Testis (tissue), 3 donors: ENCODE data around the gene NAA20. TPM values are rescaled to one million over a fixed set of nuclear protein-coding genes. Genes with fewer than 3 reads are reported as not detected.

Experiments used
- DNase-seq: peaks from one replicate; pipeline ENCODE4 v3.0.0-alpha.2; 2019
- H3K27ac ChIP-seq, 2 donors: fragments of 200-600 bp; sonication (generic); one replicate each; pipeline ENCODE4 v1.5.1; 2019
- H3K27me3 ChIP-seq: fragments of 200-600 bp; sonication (generic); one replicate; pipeline ENCODE4 v1.5.1; 2019
- H3K36me3 ChIP-seq: fragments of 200-600 bp; sonication (generic); one replicate; pipeline ENCODE4 v1.5.1; 2017; ENCODE audit warnings: low read depth; ENCODE audit errors: missing control alignments
- H3K4me1 ChIP-seq: fragments of 200-600 bp; sonication (generic); one replicate; pipeline ENCODE4 v1.5.1; 2019
- H3K4me3 ChIP-seq, 2 donors: fragments of 200-600 bp; sonication (generic); one replicate each; pipeline ENCODE4 v1.5.1; 2017 to 2019
- H3K9me3 ChIP-seq: fragments of 200-600 bp; sonication (generic); one replicate; pipeline ENCODE4 v1.5.1; 2017
- POLR2A ChIP-seq: fragments of 450-650 bp; IDR thresholded peaks from one replicate; pipeline ENCODE4 v1.6.1; 2017; ENCODE audit warnings: antibody characterized with exemption, mild to moderate bottlenecking, moderate library complexity
- WGBS, 2 donors: methylation state at CpG; one replicate each; pipeline ENCODE4 v1.1.5; 2018; 5-methylcytosine and 5-hydroxymethylcytosine counted together
- intact Hi-C: fragments of 100-400 bp; cut with DNase I; formaldehyde crosslinking; loops from one replicate; pipeline ENCODE4 v1.15.1; 2023; ENCODE audit warnings: low total_unique reads
- polyA plus RNA-seq: library from polyadenylated mRNA; stranded (reverse); fragments of 350-450 nt; fragmentation: Illumina TruSeq; extraction: RNeasy Lipid Tissue Mini Kit (QIAGEN cat#74804); gene quantifications from one replicate; pipeline ENCODE4 v1.2.3, GENCODE V29; 2014; ENCODE audit warnings: low read depth, low replicate concordance; ENCODE audit not compliant: insufficient read depth
- total RNA-seq, 2 donors: library from RNA; depleted of rRNA; stranded (reverse); fragments of >200 nt; gene quantifications; one replicate each; pipeline ENCODE4 v1.2.3, GENCODE V29; 2016
- TF ChIP-seq, protein P1 (sequence below), 3 experiments: fragments of 450-650 bp in 2 of 3; fragments of 200-600 bp in 1 of 3; sonication (generic) in 1 of 3; IDR thresholded peaks; one replicate each; pipeline ENCODE4 v1.5.1; 2016 to 2019; ENCODE audit warnings: antibody characterized with exemption in 3 of 3, mild to moderate bottlenecking in 2 of 3, moderate library complexity in 1 of 3

Gene NAA20
- total and polyA plus RNA-seq, 3 donors from 2014 or later, result 41.3 to 176 (median 53.9) TPM

DNA sequence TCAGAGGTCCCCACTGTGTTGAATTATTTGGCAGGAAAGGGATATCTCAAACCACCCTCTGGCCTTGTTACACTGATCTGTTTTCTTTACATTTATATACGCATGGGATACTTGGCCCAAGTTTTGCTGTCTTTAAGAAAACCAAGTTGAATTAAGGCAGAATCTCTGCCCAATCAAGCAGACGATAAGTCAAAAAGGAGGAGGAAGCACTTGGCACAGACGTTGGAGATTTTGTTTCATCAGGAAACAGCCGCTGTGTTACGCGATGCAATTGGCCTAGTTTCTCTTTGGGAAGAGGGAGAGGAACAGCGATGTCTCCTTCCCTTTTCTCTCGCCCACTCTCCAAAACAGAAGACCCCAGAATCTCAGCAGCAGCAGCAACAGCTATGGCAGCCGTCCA is 20.2 kb upstream of the NAA20 start:
- intact Hi-C loops, result loop anchor here (10.0 kb wide), 1 partner anchor 212 kb away; no protein-coding TSS in a partner anchor
- H3K4me1 ChIP-seq, result peaks cover 27% of the 10 kb centered on the region
- TF ChIP-seq, protein P1, sequence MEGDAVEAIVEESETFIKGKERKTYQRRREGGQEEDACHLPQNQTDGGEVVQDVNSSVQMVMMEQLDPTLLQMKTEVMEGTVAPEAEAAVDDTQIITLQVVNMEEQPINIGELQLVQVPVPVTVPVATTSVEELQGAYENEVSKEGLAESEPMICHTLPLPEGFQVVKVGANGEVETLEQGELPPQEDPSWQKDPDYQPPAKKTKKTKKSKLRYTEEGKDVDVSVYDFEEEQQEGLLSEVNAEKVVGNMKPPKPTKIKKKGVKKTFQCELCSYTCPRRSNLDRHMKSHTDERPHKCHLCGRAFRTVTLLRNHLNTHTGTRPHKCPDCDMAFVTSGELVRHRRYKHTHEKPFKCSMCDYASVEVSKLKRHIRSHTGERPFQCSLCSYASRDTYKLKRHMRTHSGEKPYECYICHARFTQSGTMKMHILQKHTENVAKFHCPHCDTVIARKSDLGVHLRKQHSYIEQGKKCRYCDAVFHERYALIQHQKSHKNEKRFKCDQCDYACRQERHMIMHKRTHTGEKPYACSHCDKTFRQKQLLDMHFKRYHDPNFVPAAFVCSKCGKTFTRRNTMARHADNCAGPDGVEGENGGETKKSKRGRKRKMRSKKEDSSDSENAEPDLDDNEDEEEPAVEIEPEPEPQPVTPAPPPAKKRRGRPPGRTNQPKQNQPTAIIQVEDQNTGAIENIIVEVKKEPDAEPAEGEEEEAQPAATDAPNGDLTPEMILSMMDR (IDR thresholded peaks at IDR 0.05), result no peak
- TF ChIP-seq POLR2A, result no peak
- no peak for DNase-seq
- no peaks in the 10 kb centered on the region for H3K27me3 ChIP-seq
- no peak overlapping the region for H3K27ac ChIP-seq
- no peak overlapping the region for H3K4me3 ChIP-seq
- WGBS, 2 donors, result 51 to 58% methylated on average over 9 of the region's 9 CpGs
- H3K9me3 ChIP-seq, result no peaks in the 10 kb centered on the region
- H3K36me3 ChIP-seq, result no peaks in the 10 kb centered on the region

DNA sequence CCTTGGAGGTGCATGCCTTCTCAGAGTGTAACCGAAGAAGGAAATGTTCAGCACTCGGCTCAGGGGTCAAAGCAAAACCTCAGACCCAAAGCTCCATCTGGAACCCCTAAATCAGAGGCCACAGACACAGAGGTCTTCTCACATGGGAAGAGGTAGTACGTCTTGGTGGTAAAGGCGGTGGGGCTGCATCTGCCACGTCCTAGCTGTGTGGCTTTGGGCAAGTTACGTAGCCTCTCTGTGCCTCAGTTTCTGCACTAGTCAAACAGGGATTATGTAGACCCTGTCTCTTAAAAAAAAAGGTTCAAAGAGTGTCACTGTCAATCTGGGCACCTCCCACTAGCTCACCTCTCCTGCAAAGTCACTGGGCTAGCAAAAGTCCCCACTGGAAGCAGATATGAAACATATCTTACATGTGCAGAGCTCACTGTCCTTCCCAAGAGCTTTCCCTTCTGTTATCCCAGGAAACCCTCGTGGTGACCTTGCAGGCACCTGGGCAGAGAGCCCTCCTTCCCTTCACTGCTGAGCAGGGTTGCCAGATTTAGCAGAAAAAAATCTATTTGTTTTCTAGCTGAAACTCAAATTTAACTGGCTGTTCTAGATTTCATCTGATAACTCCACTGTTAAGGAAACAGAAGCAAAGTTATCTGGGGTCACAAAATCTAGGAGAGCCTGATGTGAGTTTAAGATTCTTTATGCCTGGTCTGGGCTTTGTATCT is 18.0 kb upstream of the NAA20 start:
- no peaks in the 10 kb centered on the region for H3K36me3 ChIP-seq
- DNase-seq, result no peak
- 79 to 84% methylated on average over 7 of the region's 7 CpGs for WGBS, 2 donors

DNA sequence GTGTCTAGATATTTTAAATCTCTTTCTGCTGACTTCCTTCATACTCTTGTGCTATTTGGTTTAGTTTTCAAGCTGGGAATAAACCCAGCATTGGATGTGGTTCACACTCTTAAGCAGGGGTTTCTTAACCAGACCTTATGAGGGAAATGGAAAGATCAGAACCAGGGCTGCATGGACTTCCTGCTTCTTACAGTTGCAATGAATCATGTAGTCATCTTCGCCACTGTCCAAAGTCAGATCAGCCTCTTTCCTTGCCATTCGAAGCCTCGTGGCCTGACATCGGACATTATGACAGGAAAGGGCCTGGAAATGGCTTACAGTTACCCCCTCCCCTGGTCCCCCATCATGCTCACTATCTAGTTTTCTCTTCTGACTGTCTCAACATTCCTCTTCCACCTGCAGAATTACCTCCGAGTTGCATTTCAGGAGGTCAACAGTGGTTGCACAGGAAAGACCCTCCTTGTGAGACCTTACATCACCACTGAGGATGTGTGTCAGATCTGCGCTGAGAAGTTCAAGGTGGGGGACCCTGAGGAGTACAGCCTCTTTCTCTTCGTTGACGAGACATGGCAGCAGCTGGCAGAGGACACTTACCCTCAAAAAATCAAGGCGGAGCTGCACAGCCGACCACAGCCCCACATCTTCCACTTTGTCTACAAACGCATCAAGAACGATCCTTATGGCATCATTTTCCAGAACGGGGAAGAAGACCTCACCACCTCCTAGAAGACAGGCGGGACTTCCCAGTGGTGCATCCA is 16.8 kb upstream of the NAA20 start:
- TF ChIP-seq, protein P1 (IDR thresholded peaks at IDR 0.05), result no peak
- no peak for TF ChIP-seq POLR2A
- intact Hi-C loops, result loop anchor here (10.0 kb wide), 1 partner anchor 306 kb away; no protein-coding TSS in a partner anchor
- Histone ChIP-seq H3K27me3 (no peaks in the 10 kb centered on the region), H3K4me1 (peaks cover 20% of the 10 kb centered on the region), H3K4me3 (no peak overlapping the region), H3K36me3 (no peaks in the 10 kb centered on the region), H3K9me3 (no peaks in the 10 kb centered on the region), H3K27ac (no peak overlapping the region)
- no peak for DNase-seq
- 85 to 92% methylated on average over 14 of the region's 14 CpGs for WGBS, 2 donors

More for the DNA sequence above, 18.0 kb upstream of the NAA20 start:
- TF ChIP-seq POLR2A, result no peak
- TF ChIP-seq, protein P1 (IDR thresholded peaks at IDR 0.05), result no peak
- H3K27ac ChIP-seq, result no peak overlapping the region
- no peaks in the 10 kb centered on the region for H3K27me3 ChIP-seq
- no peaks in the 10 kb centered on the region for H3K9me3 ChIP-seq
- H3K4me1 ChIP-seq, result peaks cover 20% of the 10 kb centered on the region
- no peak overlapping the region for H3K4me3 ChIP-seq
- intact Hi-C loops, result loop anchor here (10.0 kb wide), 1 partner anchor 214 kb away; no protein-coding TSS in a partner anchor

DNA sequence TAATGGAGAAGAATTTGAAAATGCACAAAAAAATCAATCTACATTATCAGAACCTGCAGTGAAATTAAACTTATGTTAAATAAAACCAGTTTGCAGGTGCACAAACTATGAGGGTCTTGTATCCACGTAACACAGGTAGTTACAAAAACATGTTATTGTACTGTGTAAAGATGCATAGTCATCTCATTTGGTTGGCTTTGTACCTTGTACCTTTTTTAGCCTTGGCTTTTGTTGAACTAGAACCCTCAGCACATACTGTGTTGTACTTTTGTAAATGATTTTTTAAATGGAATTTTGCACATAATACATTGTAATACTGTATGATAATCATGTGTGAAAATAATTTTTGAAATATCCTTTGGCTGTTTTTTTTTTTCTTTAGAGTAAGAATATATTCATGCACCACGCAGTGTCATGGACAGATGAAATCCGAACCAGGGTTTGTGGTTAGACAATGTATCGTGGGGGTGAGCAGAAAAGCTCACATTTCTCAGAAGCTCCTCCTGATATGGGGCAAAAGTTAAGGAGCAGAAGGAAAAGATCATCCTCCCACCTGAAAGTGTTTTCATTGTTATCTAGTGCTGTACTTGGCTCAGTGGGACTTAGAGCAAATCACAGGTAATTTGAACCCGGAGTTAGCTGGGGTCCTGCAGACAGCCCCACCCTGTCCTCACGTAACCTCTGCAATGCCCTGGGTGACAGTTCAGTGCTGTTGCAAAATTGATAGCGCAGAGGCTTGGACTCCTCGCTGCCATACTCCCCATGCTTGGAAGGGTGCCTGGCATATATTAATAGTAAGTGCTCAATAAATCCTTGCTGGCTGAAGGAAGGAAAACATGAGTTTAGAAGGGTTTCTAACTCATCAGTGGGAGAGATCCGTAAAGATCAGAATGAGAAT is 14.8 kb upstream of the NAA20 start:
- Histone ChIP-seq H3K4me3 (no peak overlapping the region), H3K27me3 (no peaks in the 10 kb centered on the region), H3K4me1 (peaks cover 20% of the 10 kb centered on the region), H3K9me3 (no peaks in the 10 kb centered on the region), H3K36me3 (no peaks in the 10 kb centered on the region), H3K27ac (peak overlapping the region; percentile 67 to 73)
- 55% methylated on average over 9 of the region's 9 CpGs for WGBS, 2 donors
- no peak for DNase-seq
- intact Hi-C loops, result loop anchor here (10.0 kb wide), 1 partner anchor 308 kb away; no protein-coding TSS in a partner anchor
- TF ChIP-seq, protein P1 (IDR thresholded peaks at IDR 0.05), result no peak
- no peak for TF ChIP-seq POLR2A
